ENCODE results near the gene ISLR2. TPM values are rescaled to one million over a fixed set of nuclear protein-coding genes. Genes with fewer than 3 reads are reported as not detected.
A peak's percentile ranks its signal among the peaks of the same experiment; 100 is the strongest.

ISLR2 gene
- total and polyA plus RNA-seq, 8 donors, result 0.19 to 4.4 (median 0.30) TPM; not detected in 3

GRCh38 chr15:74134387-74135027 lies 4.1 kb downstream of the ISLR2 start:
- Histone ChIP-seq H3K4me1 (peaks cover 32 to 71% (median 52%) of the 10 kb centered on the region in 4 donors), H3K27me3 (peaks cover 49 to 100% (median 97%) of the 10 kb centered on the region in 3 donors), H3K9me3 (peaks cover 0 to 15% (median 3%) of the 10 kb centered on the region in 4 donors), H3K4me3 (peak overlapping the region in 1 of 4 donors; percentile 1), H3K27ac (no peak overlapping the region), H3K36me3 (no peaks in the 10 kb centered on the region)
- WGBS, 5 donors, result 9 to 28% (median 11%) methylated on average over 22 to 53 of the region's 53 CpGs
- peak; percentile 53 to 77 for DNase-seq
- intact Hi-C loops (cut with DNase I; ENCODE audit: low total_unique reads), result no loop called here
- TF ChIP-seq CTCF (IDR thresholded peaks at IDR 0.05) (peak in 2 of 7 experiments; percentile 15 to 33), POLR2A (IDR thresholded peaks at IDR 0.05) (no peak)

- 12 to 38% (median 19%) methylated on average over 27 of the region's 27 CpGs for WGBS, 5 donors
These were observed 4.7 kb downstream of the ISLR2 start for GRCh38 chr15:74135041-74135565.

GRCh38 chr15:74136540-74136813 lies 6.1 kb downstream of the ISLR2 start:
- H3K9me3 ChIP-seq, result peaks cover 0 to 15% (median 3%) of the 10 kb centered on the region in 4 donors
- H3K4me3 ChIP-seq, result peak overlapping the region; percentile 42 to 56 (median 45)
- H3K27me3 ChIP-seq, result peaks cover 29 to 91% (median 78%) of the 10 kb centered on the region in 3 donors
- H3K27ac ChIP-seq, result peak overlapping the region in 4 of 5 donors; percentile 38 to 78 (median 58)
- no peak for DNase-seq
- no peaks in the 10 kb centered on the region for H3K36me3 ChIP-seq
- intact Hi-C loops (cut with DNase I; ENCODE audit: low total_unique reads), result no loop called here
- 0 to 6% (median 4%) methylated on average over 12 to 24 of the region's 26 CpGs for WGBS, 5 donors
- no peak for TF ChIP-seq CTCF (IDR thresholded peaks at IDR 0.05)
- TF ChIP-seq EP300 (IDR thresholded peaks at IDR 0.05), result no peak
- TF ChIP-seq POLR2AphosphoS5 (IDR thresholded peaks at IDR 0.05), result no peak
- no peak for TF ChIP-seq POLR2A (IDR thresholded peaks at IDR 0.05)
- peaks cover 27 to 56% (median 40%) of the 10 kb centered on the region in 4 donors for H3K4me1 ChIP-seq

More at GRCh38 chr15:74135041-74135565, 4.7 kb downstream of the ISLR2 start:
- H3K27ac ChIP-seq, result peak overlapping the region in 1 of 5 donors; percentile 60
- no peak for DNase-seq
- H3K36me3 ChIP-seq, result no peaks in the 10 kb centered on the region
- no peak overlapping the region for H3K4me3 ChIP-seq
- TF ChIP-seq CTCF (IDR thresholded peaks at IDR 0.05), result no peak
- TF ChIP-seq POLR2AphosphoS5 (IDR thresholded peaks at IDR 0.05), result no peak
- TF ChIP-seq POLR2A (IDR thresholded peaks at IDR 0.05), result no peak
- no peak for TF ChIP-seq EP300 (IDR thresholded peaks at IDR 0.05)
- peaks cover 0 to 15% (median 3%) of the 10 kb centered on the region in 4 donors for H3K9me3 ChIP-seq
- intact Hi-C loops (cut with DNase I; ENCODE audit: low total_unique reads), result no loop called here
- H3K27me3 ChIP-seq, result peaks cover 43 to 100% (median 91%) of the 10 kb centered on the region in 3 donors
- H3K4me1 ChIP-seq, result peaks cover 27 to 65% (median 46%) of the 10 kb centered on the region in 4 donors

GRCh38 chr15:74136814-74137536 lies 6.6 kb downstream of the ISLR2 start:
- Histone ChIP-seq H3K4me1 (peaks cover 27 to 51% (median 40%) of the 10 kb centered on the region in 4 donors), H3K27ac (peak overlapping the region in 4 of 5 donors; percentile 38 to 78 (median 58)), H3K4me3 (peak overlapping the region; percentile 42 to 56 (median 45)), H3K27me3 (peaks cover 25 to 86% (median 73%) of the 10 kb centered on the region in 3 donors), H3K9me3 (peaks cover 0 to 15% (median 3%) of the 10 kb centered on the region in 4 donors), H3K36me3 (no peaks in the 10 kb centered on the region)
- peak in 1 of 2 donors; percentile 51 for DNase-seq
- WGBS, 5 donors, result 15 to 23% (median 20%) methylated on average over 18 of the region's 18 CpGs
- no peak for TF ChIP-seq EP300 (IDR thresholded peaks at IDR 0.05)
- no peak for TF ChIP-seq POLR2AphosphoS5 (IDR thresholded peaks at IDR 0.05)
- TF ChIP-seq CTCF (IDR thresholded peaks at IDR 0.05), result no peak
- TF ChIP-seq POLR2A (IDR thresholded peaks at IDR 0.05), result no peak
- intact Hi-C loops (cut with DNase I; ENCODE audit: low total_unique reads), result no loop called here

Measured in stomach (tissue), 9 donors.